KMS-11 (cell line): ENCODE measurements around the gene SMAD3.

Experiments used
- H2AFZ ChIP-seq: fragments of 200-600 bp; sonication (generic); 2 replicates; pipeline ENCODE4 v1.6.1; 2016; ENCODE audit warnings: antibody characterized with exemption, mixed run types, low read depth
- H3K27ac ChIP-seq: fragments of 200-600 bp; sonication (generic); 2 replicates; pipeline ENCODE4 v1.6.1; 2016; ENCODE audit warnings: mild to moderate bottlenecking, mixed run types
- H3K27me3 ChIP-seq: fragments of 200-600 bp; sonication (generic); 2 replicates; pipeline ENCODE4 v1.6.1; 2017; ENCODE audit warnings: mild to moderate bottlenecking, low read depth, mixed run types, moderate library complexity; ENCODE audit not compliant: insufficient read depth
- H3K36me3 ChIP-seq: fragments of 200-600 bp; sonication (generic); 2 replicates; pipeline ENCODE4 v1.6.1; 2017; ENCODE audit warnings: mild to moderate bottlenecking, mixed run types; ENCODE audit not compliant: insufficient read depth
- H3K4me1 ChIP-seq: fragments of 200-600 bp; sonication (generic); 2 replicates; pipeline ENCODE4 v1.6.1; 2016; ENCODE audit warnings: mild to moderate bottlenecking, low read depth, mixed run types; ENCODE audit not compliant: poor library complexity, severe bottlenecking
- H3K4me2 ChIP-seq: fragments of 200-600 bp; sonication (generic); 2 replicates; pipeline ENCODE4 v1.7.0; 2016; ENCODE audit warnings: mild to moderate bottlenecking, mixed run types
- H3K4me3 ChIP-seq: fragments of 200-600 bp; sonication (generic); IDR thresholded peaks from 2 replicates; pipeline ENCODE4 v1.6.1; 2017; ENCODE audit warnings: low read depth, low read length, mixed read lengths; ENCODE audit not compliant: insufficient read depth
- H3K79me2 ChIP-seq: fragments of 200-600 bp; sonication (generic); 2 replicates; pipeline ENCODE4 v1.6.1; 2016; ENCODE audit warnings: low read depth, mixed run types; ENCODE audit not compliant: insufficient read depth
- H3K9ac ChIP-seq: fragments of 200-600 bp; sonication (generic); 2 replicates; pipeline ENCODE4 v1.6.1; 2016; ENCODE audit warnings: mild to moderate bottlenecking, mixed run types
- H4K20me1 ChIP-seq: fragments of 200-600 bp; sonication (generic); 2 replicates; pipeline ENCODE4 v1.6.1; 2016; ENCODE audit warnings: mild to moderate bottlenecking, mixed run types; ENCODE audit not compliant: insufficient read depth
- TF ChIP-seq, protein P1 (sequence below): fragments of 200-600 bp; sonication (generic); conservative IDR thresholded peaks from 2 replicates; pipeline ENCODE4 v1.6.1; 2017; ENCODE audit warnings: low read depth, mild to moderate bottlenecking, antibody characterized with exemption, low read length, moderate library complexity, mixed read lengths

SMAD3 gene

DNA sequence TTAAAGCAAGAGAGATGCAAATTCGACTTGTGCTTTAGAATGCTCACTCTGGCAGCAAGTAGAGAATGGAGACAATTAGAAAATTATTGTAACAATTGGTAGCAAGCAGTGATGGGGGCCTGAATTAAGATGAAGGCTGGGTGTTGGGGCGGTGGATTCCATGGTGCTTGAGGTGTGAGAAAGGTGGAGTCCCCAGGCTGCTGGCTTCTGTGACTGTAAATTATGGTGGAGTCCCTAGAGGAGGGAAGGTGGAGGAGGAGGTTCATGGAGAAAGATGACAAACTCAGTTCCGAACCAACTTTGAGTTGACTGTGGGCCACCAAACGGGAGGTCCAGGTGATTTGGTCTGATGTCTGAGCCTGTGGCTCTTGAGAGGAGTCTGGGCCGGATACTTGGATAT is 10.7 kb upstream of the SMAD3 start:
- H3K36me3 ChIP-seq = no peaks in the 10 kb centered on the region
- H2AFZ ChIP-seq = no peak overlapping the region
- H4K20me1 ChIP-seq = no peaks in the 10 kb centered on the region
- no peaks in the 10 kb centered on the region for H3K79me2 ChIP-seq
- H3K4me1 ChIP-seq = peaks cover 20% of the 10 kb centered on the region
- H3K27ac ChIP-seq = no peak overlapping the region
- no peak overlapping the region for H3K9ac ChIP-seq
- TF ChIP-seq, protein P1, sequence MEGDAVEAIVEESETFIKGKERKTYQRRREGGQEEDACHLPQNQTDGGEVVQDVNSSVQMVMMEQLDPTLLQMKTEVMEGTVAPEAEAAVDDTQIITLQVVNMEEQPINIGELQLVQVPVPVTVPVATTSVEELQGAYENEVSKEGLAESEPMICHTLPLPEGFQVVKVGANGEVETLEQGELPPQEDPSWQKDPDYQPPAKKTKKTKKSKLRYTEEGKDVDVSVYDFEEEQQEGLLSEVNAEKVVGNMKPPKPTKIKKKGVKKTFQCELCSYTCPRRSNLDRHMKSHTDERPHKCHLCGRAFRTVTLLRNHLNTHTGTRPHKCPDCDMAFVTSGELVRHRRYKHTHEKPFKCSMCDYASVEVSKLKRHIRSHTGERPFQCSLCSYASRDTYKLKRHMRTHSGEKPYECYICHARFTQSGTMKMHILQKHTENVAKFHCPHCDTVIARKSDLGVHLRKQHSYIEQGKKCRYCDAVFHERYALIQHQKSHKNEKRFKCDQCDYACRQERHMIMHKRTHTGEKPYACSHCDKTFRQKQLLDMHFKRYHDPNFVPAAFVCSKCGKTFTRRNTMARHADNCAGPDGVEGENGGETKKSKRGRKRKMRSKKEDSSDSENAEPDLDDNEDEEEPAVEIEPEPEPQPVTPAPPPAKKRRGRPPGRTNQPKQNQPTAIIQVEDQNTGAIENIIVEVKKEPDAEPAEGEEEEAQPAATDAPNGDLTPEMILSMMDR = no peak
- H3K27me3 ChIP-seq = no peaks in the 10 kb centered on the region
- H3K4me3 ChIP-seq = no peak overlapping the region
- no peak overlapping the region for H3K4me2 ChIP-seq

DNA sequence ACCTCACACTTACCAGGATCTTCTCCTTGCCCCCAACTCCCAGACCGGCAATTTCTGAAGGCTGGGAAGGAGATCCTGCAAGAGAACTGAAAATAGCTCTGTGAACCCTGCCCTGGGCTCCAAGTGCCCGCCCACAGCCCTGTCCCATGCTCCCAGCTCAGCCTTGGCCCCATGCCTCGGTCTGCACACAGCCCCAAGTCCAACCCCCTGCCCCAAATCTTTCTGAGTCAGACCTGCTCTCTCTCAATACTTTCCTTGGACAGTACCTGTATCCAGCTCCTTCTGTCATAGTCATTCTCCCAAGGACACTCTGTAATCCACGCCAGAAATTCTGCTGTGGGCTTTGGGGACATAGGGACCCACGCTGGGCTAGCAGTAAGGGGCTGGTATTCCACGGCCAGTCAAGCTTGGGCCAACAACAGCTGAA is 6.3 kb upstream of the SMAD3 start:
- Histone ChIP-seq H3K4me1 (no peaks in the 10 kb centered on the region), H3K27ac (no peak overlapping the region), H3K9ac (no peak overlapping the region), H3K36me3 (no peaks in the 10 kb centered on the region), H3K4me3 (no peak overlapping the region), H2AFZ (no peak overlapping the region), H3K27me3 (no peaks in the 10 kb centered on the region), H3K4me2 (no peak overlapping the region), H3K79me2 (no peaks in the 10 kb centered on the region), H4K20me1 (no peaks in the 10 kb centered on the region)
- TF ChIP-seq, protein P1 = no peak

DNA sequence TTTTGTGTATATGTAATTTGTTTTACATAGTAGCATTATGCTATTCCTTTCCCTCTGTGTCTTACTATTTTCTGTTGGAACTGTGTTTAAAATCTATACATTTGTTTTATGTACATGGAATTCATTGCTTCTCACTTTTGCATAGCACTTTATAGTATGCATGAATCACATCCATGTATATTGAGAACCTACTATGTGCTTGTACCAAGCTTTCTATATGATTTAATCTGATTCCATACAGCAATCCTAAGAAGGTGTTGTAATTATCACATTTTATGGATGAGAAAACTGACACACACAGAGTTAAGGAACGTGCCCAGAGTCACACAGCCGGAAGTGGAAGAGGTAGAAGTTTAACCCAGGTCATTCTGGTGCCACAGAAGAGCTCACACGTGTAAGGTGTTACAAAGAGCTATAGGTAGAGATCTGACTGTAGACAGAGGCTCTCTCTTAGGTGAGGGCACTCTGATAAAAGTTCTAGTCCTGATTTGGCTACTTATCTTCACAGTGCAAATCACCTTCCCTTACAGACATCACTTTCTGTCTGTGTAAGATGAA is 3.5 kb upstream of the SMAD3 start:
- TF ChIP-seq, protein P1 = no peak
- Histone ChIP-seq H3K4me3 (no peak overlapping the region), H3K4me2 (no peak overlapping the region), H3K36me3 (no peaks in the 10 kb centered on the region), H3K27me3 (no peaks in the 10 kb centered on the region), H4K20me1 (no peaks in the 10 kb centered on the region), H2AFZ (no peak overlapping the region), H3K9ac (no peak overlapping the region), H3K79me2 (no peaks in the 10 kb centered on the region; the same call in 1 of the 2 replicates), H3K4me1 (peaks cover 6% of the 10 kb centered on the region), H3K27ac (no peak overlapping the region)

DNA sequence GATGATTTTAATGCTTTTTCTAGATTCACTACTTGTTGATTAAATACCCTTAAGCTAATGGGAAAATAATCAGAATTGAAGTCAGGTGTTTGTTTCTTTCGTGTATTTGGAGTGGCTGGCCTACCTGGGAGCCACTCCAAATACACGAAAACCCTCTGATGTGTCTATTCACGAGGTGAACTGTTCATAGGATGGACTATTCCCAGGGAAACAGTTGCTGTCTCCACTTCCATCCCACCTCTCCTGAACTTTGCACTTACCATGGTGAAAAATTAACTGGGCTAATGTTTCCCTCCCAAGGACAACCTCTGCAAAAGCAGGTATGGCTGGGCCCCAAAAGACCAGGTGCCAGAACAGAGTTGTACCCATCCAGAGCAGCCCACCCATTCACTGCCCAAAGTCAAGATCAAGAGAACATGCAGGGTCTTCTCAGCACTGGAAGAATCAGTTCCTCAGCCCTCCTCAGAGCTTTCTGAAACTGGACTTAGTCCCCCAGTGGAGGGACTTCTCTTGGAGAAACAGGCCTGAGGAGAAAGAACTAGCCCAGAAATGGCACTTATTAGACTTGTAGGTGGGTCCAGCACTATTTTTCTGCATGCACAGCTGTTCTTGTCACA is 2.9 kb upstream of the SMAD3 start:
- H3K4me3 ChIP-seq = no peak overlapping the region
- H3K79me2 ChIP-seq = no peaks in the 10 kb centered on the region; the same call in 1 of the 2 replicates
- H3K36me3 ChIP-seq = no peaks in the 10 kb centered on the region
- H3K27me3 ChIP-seq = no peaks in the 10 kb centered on the region; the same call in 1 of the 2 replicates
- H3K4me1 ChIP-seq = peaks cover 11% of the 10 kb centered on the region
- H3K4me2 ChIP-seq = no peak overlapping the region
- no peak overlapping the region for H2AFZ ChIP-seq
- no peak overlapping the region for H3K9ac ChIP-seq
- TF ChIP-seq, protein P1 = no peak
- H4K20me1 ChIP-seq = no peaks in the 10 kb centered on the region
- H3K27ac ChIP-seq = no peak overlapping the region
